GM18519 (cell line): Measurements from ENCODE around the gene EIF2D.
"Not testable (repeated sequence)": the region's sequence is repeated elsewhere in the genome, so short reads cannot be mapped to it uniquely, and the experiment has no call there.

ENCODE experiments used
- ATAC-seq: cut with Tn5 transposase; IDR thresholded peaks from one replicate; pipeline ENCODE4 v1.9.1; 2021; ENCODE audit warnings: mild to moderate bottlenecking, moderate library complexity; ENCODE audit not compliant: unreplicated experiment, low FRiP score

Gene EIF2D

GRCh38 chr1:206635978-206636345 is 23.7 kb upstream of the EIF2D start:
- ATAC-seq: no peak

- peak; percentile 71 for ATAC-seq
Observed at GRCh38 chr1:206635080-206635977, 23.1 kb upstream of the EIF2D start, which contains the start of gene DYRK3. Gene DYRK3, plus strand, starts transcription at chr1:206635536. Its CDS starts 168 bp downstream, at chr1:206635704.

GRCh38 chr1:206634365-206635079 is 22.3 kb upstream of the EIF2D start:
- no peak for ATAC-seq

- no peak for ATAC-seq
Observed at GRCh38 chr1:206633708-206634121, 21.4 kb upstream of the EIF2D start.

- no peak for ATAC-seq
Observed at GRCh38 chr1:206631085-206631509, 18.8 kb upstream of the EIF2D start.

GRCh38 chr1:206628916-206629315 is 16.7 kb upstream of the EIF2D start:
- ATAC-seq: no peak

- ATAC-seq: not testable (repeated sequence)
Observed at GRCh38 chr1:206626396-206626795, 14.1 kb upstream of the EIF2D start.

- no peak for ATAC-seq
Observed at GRCh38 chr1:206609229-206609991, 2.9 kb downstream of the EIF2D start.

- no peak for ATAC-seq
Observed at GRCh38 chr1:206608108-206608698, 4.1 kb downstream of the EIF2D start.

- no peak for ATAC-seq
Observed at GRCh38 chr1:206606867-206607266, 5.4 kb downstream of the EIF2D start.

- no peak for ATAC-seq
Observed at GRCh38 chr1:206604861-206605260, 7.4 kb downstream of the EIF2D start.

GRCh38 chr1:206600527-206600926 is 11.7 kb downstream of the EIF2D start:
- no peak for ATAC-seq

GRCh38 chr1:206596319-206596666 is 16.0 kb downstream of the EIF2D start:
- ATAC-seq: no peak

- no peak for ATAC-seq
Observed at GRCh38 chr1:206595581-206596318, 16.5 kb downstream of the EIF2D start.

GRCh38 chr1:206593351-206593925 is 18.8 kb downstream of the EIF2D start:
- ATAC-seq: no peak

- ATAC-seq: no peak
Observed at GRCh38 chr1:206591696-206592095, 20.6 kb downstream of the EIF2D start.

GRCh38 chr1:206591226-206591625 is 21.0 kb downstream of the EIF2D start:
- no peak for ATAC-seq

- no peak for ATAC-seq
Observed at GRCh38 chr1:206590025-206590758, 22.1 kb downstream of the EIF2D start.

GRCh38 chr1:206589206-206589605 is 23.1 kb downstream of the EIF2D start:
- no peak for ATAC-seq
